Lower leg skin (tissue), 4 donors: ENCODE data around the gene COX6A1. TPM values are rescaled to one million over a fixed set of nuclear protein-coding genes. Genes with fewer than 3 reads are reported as not detected.
"Not testable (repeated sequence)": the region's sequence is repeated elsewhere in the genome, so short reads cannot be mapped to it uniquely, and the experiment has no call there.

ENCODE experiments used
- DNase-seq, 2 donors: peaks; one replicate each; pipeline ENCODE4 v3.0.0-alpha.2; 2019; ENCODE audit warnings: low spot score in 2 of 2
- H3K4me3 ChIP-seq: fragments of 200-600 bp; sonication (generic); 2 replicates; pipeline ENCODE4 v1.5.1; 2017; ENCODE audit warnings: mild to moderate bottlenecking, low read depth; ENCODE audit not compliant: poor library complexity, severe bottlenecking
- POLR2A ChIP-seq, 2 donors: fragments of 450-650 bp; IDR thresholded peaks; one replicate each; pipeline ENCODE4 v1.6.1; 2016 to 2017; ENCODE audit warnings: antibody characterized with exemption in 2 of 2, mild to moderate bottlenecking in 1 of 2, moderate library complexity in 1 of 2
- WGBS, 2 donors: methylation state at CpG; one replicate each; pipeline ENCODE4 v1.1.5; 2018; 5-methylcytosine and 5-hydroxymethylcytosine counted together
- intact Hi-C: fragments of 100-400 bp; cut with DNase I; formaldehyde crosslinking; loops from one replicate; pipeline ENCODE4 v1.15.0; 2023; ENCODE audit warnings: low total_unique reads
- total RNA-seq, 4 donors: library from RNA; depleted of rRNA; stranded (reverse); fragments of >200 nt; gene quantifications; one replicate each; pipeline ENCODE4 v1.1.0, GENCODE V29; 2016
- TF ChIP-seq, protein P1 (sequence below), 3 donors: fragments of 450-650 bp; IDR thresholded peaks; one replicate each; pipeline ENCODE4 v1.5.1; 2016; ENCODE audit warnings: antibody characterized with exemption in 3 of 3, mild to moderate bottlenecking in 3 of 3, moderate library complexity in 2 of 3

COX6A1 gene
- total RNA-seq, 4 donors from 2014 or later: 638 to 834 (median 702) TPM

DNA sequence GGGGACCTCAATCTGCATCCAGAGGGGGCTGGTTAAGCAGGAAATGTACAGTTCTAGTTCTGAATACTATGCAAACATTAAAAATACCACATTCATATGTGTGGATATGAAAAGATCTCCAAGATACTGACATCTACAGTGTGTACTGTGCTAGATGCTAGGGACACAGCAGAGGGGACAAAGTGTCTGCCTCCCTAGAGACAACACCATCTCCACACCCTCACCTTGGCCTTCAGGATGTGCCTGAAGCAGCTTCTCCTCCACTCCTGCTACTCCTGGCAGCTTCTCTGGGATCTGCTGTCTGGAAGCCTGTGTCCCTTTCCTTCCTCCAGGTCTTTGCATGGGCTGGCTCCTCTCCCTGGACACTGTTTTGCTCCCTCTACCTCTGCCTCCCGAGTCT lies 42.3 kb downstream of the COX6A1 start:
- TF ChIP-seq, protein P1, sequence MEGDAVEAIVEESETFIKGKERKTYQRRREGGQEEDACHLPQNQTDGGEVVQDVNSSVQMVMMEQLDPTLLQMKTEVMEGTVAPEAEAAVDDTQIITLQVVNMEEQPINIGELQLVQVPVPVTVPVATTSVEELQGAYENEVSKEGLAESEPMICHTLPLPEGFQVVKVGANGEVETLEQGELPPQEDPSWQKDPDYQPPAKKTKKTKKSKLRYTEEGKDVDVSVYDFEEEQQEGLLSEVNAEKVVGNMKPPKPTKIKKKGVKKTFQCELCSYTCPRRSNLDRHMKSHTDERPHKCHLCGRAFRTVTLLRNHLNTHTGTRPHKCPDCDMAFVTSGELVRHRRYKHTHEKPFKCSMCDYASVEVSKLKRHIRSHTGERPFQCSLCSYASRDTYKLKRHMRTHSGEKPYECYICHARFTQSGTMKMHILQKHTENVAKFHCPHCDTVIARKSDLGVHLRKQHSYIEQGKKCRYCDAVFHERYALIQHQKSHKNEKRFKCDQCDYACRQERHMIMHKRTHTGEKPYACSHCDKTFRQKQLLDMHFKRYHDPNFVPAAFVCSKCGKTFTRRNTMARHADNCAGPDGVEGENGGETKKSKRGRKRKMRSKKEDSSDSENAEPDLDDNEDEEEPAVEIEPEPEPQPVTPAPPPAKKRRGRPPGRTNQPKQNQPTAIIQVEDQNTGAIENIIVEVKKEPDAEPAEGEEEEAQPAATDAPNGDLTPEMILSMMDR (IDR thresholded peaks at IDR 0.05): no peak
- no peak for TF ChIP-seq POLR2A (IDR thresholded peaks at IDR 0.05)
- whole genome bisulfite sequencing, 2 donors: 79% methylated on average over 1 of the region's 1 CpG

DNA sequence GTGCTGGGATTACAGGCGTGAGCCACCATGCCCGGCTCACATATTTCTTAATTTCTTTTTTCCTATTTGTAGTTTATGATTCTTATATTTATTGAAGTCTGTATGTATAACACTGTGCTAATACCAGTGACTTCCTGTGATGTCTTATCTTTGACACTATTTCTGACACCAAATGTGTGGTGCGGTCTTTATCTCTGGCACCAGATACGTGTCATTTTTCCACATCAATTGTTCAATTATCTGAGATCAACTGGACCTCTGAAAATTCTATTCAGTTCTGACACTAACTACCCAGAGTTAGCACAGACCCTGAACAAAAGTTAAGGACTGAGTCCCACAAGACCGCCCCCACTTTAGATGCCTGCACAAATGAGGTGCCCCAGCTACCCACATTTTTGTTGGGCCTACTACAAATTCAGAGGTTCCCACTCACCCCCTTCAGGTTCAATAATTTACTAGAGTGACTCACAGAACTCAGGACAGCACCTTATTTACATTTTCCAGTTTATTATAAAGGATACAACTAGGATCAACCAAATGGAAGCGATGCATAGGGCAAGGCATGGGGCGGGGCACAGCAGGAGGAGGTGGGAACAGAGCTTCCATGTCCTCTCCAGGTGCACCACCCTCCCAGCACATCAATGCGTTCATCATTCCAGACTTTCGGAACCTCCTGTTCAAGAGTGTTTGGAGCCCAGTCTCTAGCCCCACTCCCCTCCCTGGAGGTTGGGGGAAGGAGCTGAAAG lies 43.3 kb downstream of the COX6A1 start:
- H3K4me3 ChIP-seq: no peak overlapping the region
- intact Hi-C loops: no loop called here
- no peak for TF ChIP-seq POLR2A (IDR thresholded peaks at IDR 0.05)
- TF ChIP-seq, protein P1 (IDR thresholded peaks at IDR 0.05): no peak
- 93 to 95% methylated on average over 9 of the region's 9 CpGs for WGBS, 2 donors
- no peak for DNase-seq

More for the DNA sequence above, 42.3 kb downstream of the COX6A1 start:
- no peak overlapping the region for H3K4me3 ChIP-seq
- DNase-seq: no peak
- intact Hi-C loops: no loop called here

DNA sequence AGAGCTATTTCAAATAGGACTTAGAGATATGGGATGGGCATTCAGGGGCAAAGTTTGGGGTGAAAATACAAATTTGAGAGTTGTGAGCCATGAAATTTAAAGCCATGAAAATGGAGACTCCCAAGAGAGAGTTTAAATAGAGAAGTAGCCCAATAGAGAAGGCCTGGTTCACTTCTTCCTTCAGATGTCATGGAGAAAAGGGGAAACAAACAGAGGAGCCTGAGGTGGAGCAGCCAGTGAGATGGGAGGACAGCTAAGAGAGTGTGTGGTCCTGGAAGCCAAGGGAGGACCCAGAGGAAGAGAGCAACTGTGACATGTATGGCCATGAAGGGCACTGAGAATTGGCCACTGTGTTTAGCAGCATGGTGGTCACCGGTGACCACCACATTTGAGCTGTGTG lies 45.7 kb downstream of the COX6A1 start:
- H3K4me3 ChIP-seq: no peak overlapping the region
- intact Hi-C loops: no loop called here
- TF ChIP-seq, protein P1 (IDR thresholded peaks at IDR 0.05): no peak
- no peak for TF ChIP-seq POLR2A (IDR thresholded peaks at IDR 0.05)
- no peak for DNase-seq
- WGBS, 2 donors: 97 to 100% methylated on average over 1 of the region's 1 CpG

DNA sequence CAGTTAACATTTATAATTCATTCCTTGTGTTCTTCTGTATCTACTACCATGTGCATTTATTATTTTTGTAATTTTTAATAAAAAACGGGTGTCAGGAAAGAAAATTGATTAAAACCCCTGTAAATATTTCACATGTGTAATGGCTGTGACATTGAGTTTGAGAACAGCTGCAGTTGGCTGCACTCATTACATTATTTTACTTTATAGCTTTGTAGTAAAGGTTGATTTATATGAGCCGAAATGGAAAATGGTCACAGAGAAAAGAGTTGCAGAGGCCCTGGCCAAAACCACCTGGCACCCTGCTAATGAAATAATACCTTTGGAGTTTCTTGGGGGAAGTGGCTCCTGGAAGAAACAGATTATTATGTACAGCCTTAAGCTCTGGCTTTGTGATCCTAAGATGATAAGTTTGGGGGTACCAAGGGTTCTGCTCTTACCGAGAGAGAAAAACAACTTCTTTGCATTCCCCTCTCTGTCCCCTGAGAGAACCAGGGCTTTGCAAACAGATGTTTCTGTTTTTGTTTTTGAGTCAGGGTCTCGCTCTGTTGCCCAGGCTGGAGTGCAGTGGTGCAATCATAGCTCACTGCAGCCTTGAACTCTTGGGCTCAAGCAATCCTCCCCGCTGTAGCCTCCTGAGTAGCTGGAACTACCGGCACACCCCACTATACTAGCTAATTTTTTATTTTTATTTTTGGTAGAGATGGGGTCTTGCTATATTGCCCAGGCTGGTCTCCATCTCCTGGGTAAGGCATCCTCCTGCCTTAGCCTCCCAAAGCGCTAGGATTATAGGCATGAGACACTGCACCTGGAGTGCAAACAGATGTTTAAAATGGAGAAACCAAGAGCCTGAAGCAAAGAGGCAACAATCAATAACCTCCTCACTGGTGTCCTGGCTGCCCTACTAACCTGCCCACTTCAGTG lies 48.3 kb downstream of the COX6A1 start:
- no peak overlapping the region for H3K4me3 ChIP-seq
- TF ChIP-seq, protein P1 (IDR thresholded peaks at IDR 0.05): no peak
- no peak for TF ChIP-seq POLR2A (IDR thresholded peaks at IDR 0.05)
- intact Hi-C loops: no loop called here
- DNase-seq: no peak
- 89 to 92% methylated on average over 7 of the region's 7 CpGs for WGBS, 2 donors

DNA sequence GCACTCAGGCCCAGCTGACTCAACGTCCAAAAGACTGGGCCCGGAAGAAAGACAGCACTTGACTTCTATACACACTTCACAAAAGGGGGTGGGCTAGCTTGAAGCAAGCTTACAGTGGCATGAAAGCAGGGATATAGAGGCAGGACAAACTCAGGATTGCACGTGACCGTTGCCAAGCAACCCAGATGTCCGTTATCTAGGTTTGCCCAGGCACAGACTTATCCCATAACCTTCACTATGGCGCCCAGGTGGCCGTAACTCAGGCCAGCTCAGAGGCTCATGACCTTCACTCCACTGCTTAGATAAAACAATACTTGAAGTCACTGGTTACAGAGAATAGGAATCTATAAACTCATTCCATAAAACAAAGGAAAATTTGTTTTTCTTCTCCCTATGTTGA lies 49.6 kb downstream of the COX6A1 start:
- intact Hi-C loops, H3K4me3 ChIP-seq, DNase-seq: not testable (repeated sequence)
- WGBS, 2 donors: 91% methylated on average over 7 of the region's 7 CpGs

DNA sequence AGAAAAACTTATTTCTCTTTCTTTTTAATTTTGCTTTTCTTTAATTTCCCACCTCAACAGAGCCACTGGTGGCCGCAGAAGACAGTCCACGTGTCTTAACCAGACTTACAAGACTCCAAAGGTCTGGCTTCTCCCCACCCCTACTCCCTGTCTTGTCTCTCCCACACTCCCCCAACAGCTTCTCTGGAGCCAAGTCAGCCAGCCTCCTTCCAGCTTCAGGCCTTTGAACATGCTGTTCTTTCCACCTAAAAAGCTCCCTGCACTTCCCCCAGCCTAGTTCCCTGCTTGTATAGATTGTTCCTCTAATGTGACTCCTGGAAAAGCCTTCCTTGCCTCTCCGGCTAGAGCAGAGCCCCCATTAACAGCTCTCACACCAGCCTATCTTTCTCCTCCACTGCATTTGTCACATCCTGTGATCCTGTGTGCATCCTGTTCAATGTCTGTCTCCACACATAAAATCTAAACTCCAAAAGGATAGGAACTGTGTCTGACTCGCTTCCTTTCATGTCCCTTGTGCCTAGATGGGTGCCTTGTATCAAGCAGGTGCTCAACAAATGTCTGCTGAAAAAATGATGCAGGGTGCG lies 50.2 kb downstream of the COX6A1 start:
- intact Hi-C loops: no loop called here
- no peak overlapping the region for H3K4me3 ChIP-seq
- TF ChIP-seq, protein P1 (IDR thresholded peaks at IDR 0.05): no peak
- TF ChIP-seq POLR2A (IDR thresholded peaks at IDR 0.05): no peak
- WGBS, 2 donors: 77 to 78% methylated on average over 5 of the region's 5 CpGs
- DNase-seq: no peak
